HG02610 (cell line): ENCODE measurements around the gene AFAP1L1.

ENCODE experiments used
- ATAC-seq: cut with Tn5 transposase; IDR thresholded peaks from one replicate; pipeline ENCODE4 v1.9.1; 2021; ENCODE audit warnings: mild to moderate bottlenecking, moderate library complexity; ENCODE audit not compliant: unreplicated experiment

Gene AFAP1L1

GRCh38 chr5:149283626-149284480, 12.2 kb downstream of the AFAP1L1 start:
- no peak for ATAC-seq

- no peak for ATAC-seq
Observed at GRCh38 chr5:149284501-149284900, 12.8 kb downstream of the AFAP1L1 start.

GRCh38 chr5:149285153-149285552, 13.5 kb downstream of the AFAP1L1 start:
- no peak for ATAC-seq

GRCh38 chr5:149288436-149288835, 16.8 kb downstream of the AFAP1L1 start:
- no peak for ATAC-seq

- ATAC-seq = no peak
Observed at GRCh38 chr5:149289301-149289700, 17.6 kb downstream of the AFAP1L1 start.

GRCh38 chr5:149294872-149295829, 23.5 kb downstream of the AFAP1L1 start:
- no peak for ATAC-seq

- no peak for ATAC-seq
Observed at GRCh38 chr5:149297340-149298025, 25.8 kb downstream of the AFAP1L1 start.

GRCh38 chr5:149298163-149298562, 26.5 kb downstream of the AFAP1L1 start:
- no peak for ATAC-seq

GRCh38 chr5:149298842-149299404, 27.3 kb downstream of the AFAP1L1 start:
- no peak for ATAC-seq

GRCh38 chr5:149299451-149300054, 27.9 kb downstream of the AFAP1L1 start:
- no peak for ATAC-seq

GRCh38 chr5:149300441-149300840, 28.8 kb downstream of the AFAP1L1 start:
- ATAC-seq = no peak

GRCh38 chr5:149301049-149301743, 29.5 kb downstream of the AFAP1L1 start:
- ATAC-seq = no peak

GRCh38 chr5:149301744-149302380, 30.2 kb downstream of the AFAP1L1 start:
- no peak for ATAC-seq

GRCh38 chr5:149302641-149303040, 31.0 kb downstream of the AFAP1L1 start:
- ATAC-seq = no peak

GRCh38 chr5:149303210-149303609, 31.6 kb downstream of the AFAP1L1 start:
- ATAC-seq = no peak

GRCh38 chr5:149304195-149305078, 32.8 kb downstream of the AFAP1L1 start:
- no peak for ATAC-seq

GRCh38 chr5:149309354-149309753, 37.7 kb downstream of the AFAP1L1 start:
- ATAC-seq = no peak

GRCh38 chr5:149310488-149310887, 38.8 kb downstream of the AFAP1L1 start:
- ATAC-seq = no peak
